Gastroesophageal sphincter (tissue), 4 donors: ENCODE measurements around the gene BMP2K. TPM values are rescaled to one million over a fixed set of nuclear protein-coding genes. Genes with fewer than 3 reads are reported as not detected.
"Not testable (repeated sequence)": the region's sequence is repeated elsewhere in the genome, so short reads cannot be mapped to it uniquely, and the experiment has no call there.

Experiments
- ATAC-seq: fragments of 150-250 bp; one replicate; pipeline ENCODE4 v1.9.1; 2016; ENCODE audit warnings: mild to moderate bottlenecking, moderate library complexity
- H3K27ac ChIP-seq, 4 donors: fragments of 200-600 bp; sonication (generic) in 3 of 4; 1 replicate in 3 of 4; 2 replicates in 1 of 4; pipeline ENCODE4 v1.5.1; 2016 to 2019
- H3K27me3 ChIP-seq: fragments of 200-600 bp; sonication (generic); one replicate; pipeline ENCODE4 v1.5.1; 2019
- H3K36me3 ChIP-seq, 2 donors: fragments of 200-600 bp; sonication (generic); one replicate each; pipeline ENCODE4 v1.5.1; 2019; ENCODE audit warnings: control low read depth in 1 of 2
- H3K4me1 ChIP-seq, 3 donors: fragments of 200-600 bp; sonication (generic); 1 replicate in 2 of 3; 2 replicates in 1 of 3; pipeline ENCODE4 v1.5.1; 2016 to 2019; ENCODE audit warnings: control low read depth in 2 of 3
- H3K4me3 ChIP-seq, 2 donors: fragments of 200-600 bp; sonication (generic); one replicate each; pipeline ENCODE4 v1.5.1; 2019; ENCODE audit warnings: mild to moderate bottlenecking in 1 of 2, moderate library complexity in 1 of 2
- H3K9me3 ChIP-seq, 3 donors: fragments of 200-600 bp; sonication (generic); one replicate each; pipeline ENCODE4 v1.5.1; 2017 to 2019; ENCODE audit warnings: control low read depth in 2 of 3
- CTCF ChIP-seq, 4 experiments: fragments of 200-600 bp in 2 of 4; fragments of 450-650 bp in 2 of 4; sonication (generic) in 1 of 4; IDR thresholded peaks; one replicate each; pipeline ENCODE4 v1.5.1; 2017 to 2019; ENCODE audit warnings: antibody characterized with exemption in 4 of 4, mild to moderate bottlenecking in 2 of 4, moderate library complexity in 2 of 4
- EP300 ChIP-seq: sonication (generic); formaldehyde crosslinking; IDR thresholded peaks from one replicate; pipeline ENCODE4 v1.6.1; 2017; ENCODE audit warnings: antibody characterized with exemption, mild to moderate bottlenecking
- POLR2A ChIP-seq, 2 donors: fragments of 450-650 bp; IDR thresholded peaks; one replicate each; pipeline ENCODE4 v1.6.1; 2017; ENCODE audit warnings: antibody characterized with exemption in 2 of 2, mild to moderate bottlenecking in 2 of 2, moderate library complexity in 1 of 2
- POLR2AphosphoS5 ChIP-seq: sonication (generic); formaldehyde crosslinking; IDR thresholded peaks from one replicate; pipeline ENCODE4 v1.6.1; 2017; ENCODE audit warnings: antibody characterized with exemption
- WGBS, 2 donors: methylation state at CpG; one replicate each; pipeline ENCODE4 v1.1.5; 2018; ENCODE audit warnings: low coverage in 1 of 2; 5-methylcytosine and 5-hydroxymethylcytosine counted together
- total RNA-seq, 4 donors: library from RNA; depleted of rRNA; stranded (reverse); fragments of >200 nt; gene quantifications; one replicate each; pipeline ENCODE4 v1.1.0, GENCODE V29; 2016

The BMP2K gene
- total RNA-seq, 4 donors from 2014 or later: 44.6 to 70.5 (median 48.7) TPM

DNA sequence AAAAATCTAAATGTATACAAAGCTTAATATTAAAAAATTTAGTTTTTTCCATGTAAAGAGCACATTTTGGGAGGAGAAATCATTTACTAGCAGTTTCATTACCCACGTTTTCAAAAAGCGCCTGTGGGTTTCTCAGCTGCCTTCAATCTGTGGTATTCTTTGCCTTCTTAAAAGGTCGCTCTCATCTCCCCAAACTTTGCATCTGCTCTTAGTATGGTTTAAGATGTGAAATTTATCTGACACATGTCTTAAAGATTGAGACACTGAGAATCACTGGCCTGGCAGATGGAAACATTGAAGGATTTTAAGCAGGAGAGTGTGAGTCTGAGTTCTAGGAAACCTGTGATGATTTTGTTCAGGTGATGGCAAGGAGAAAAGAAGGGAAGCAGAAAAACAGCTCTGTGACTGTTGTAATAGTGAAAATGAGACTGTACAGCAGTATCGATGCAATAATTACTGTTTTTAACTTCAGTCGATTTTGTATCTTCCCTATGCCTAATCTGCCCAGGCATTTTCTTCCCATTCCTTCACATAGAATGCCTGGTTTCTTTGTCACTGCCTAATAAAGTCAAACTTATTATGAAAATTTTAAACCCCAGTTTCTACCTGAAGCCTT is 87.2 kb downstream of the BMP2K start:
- Histone ChIP-seq H3K9me3 (no peaks in the 10 kb centered on the region), H3K4me3 (no peak overlapping the region), H3K27ac (peak overlapping the region in 1 of 4 donors; percentile 2), H3K27me3 (no peaks in the 10 kb centered on the region), H3K4me1 (peaks cover 0 to 7% (median 0%) of the 10 kb centered on the region in 3 donors), H3K36me3 (peaks cover 0 to 37% of the 10 kb centered on the region in 2 donors)
- WGBS, 2 donors: 82 to 85% methylated on average over 5 of the region's 5 CpGs
- TF ChIP-seq CTCF (IDR thresholded peaks at IDR 0.05) (no peak), POLR2AphosphoS5 (no peak), POLR2A (IDR thresholded peaks at IDR 0.05) (no peak), EP300 (no peak)
- no peak for ATAC-seq

DNA sequence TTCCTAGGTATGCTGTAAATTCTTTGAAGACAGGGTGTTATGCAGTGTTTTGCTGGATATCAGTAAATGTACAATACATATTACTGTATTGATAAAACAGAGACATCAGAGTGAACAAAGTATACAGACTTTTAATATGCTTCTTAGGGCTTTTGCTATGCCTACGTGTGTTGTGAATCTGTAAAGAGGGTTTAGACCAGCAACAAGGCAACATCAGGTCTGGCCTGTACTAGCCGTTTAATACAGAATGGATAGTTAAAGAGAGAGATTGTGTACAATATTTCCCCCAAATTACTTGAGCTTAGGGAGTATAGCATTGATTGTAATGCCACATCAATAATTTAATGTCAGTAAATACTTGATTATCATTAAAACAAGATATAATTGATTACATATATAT is 87.8 kb downstream of the BMP2K start:
- peaks cover 0 to 43% of the 10 kb centered on the region in 2 donors for H3K36me3 ChIP-seq
- H3K4me3 ChIP-seq: no peak overlapping the region
- H3K27ac ChIP-seq: peak overlapping the region in 1 of 4 donors; percentile 2
- TF ChIP-seq POLR2A (IDR thresholded peaks at IDR 0.05) (no peak), CTCF (IDR thresholded peaks at IDR 0.05) (no peak), EP300 (no peak)
- 54 to 61% methylated on average over 2 of the region's 2 CpGs for WGBS, 2 donors
- peaks cover 0 to 7% (median 0%) of the 10 kb centered on the region in 3 donors for H3K4me1 ChIP-seq
- no peak for ATAC-seq
- H3K27me3 ChIP-seq: no peaks in the 10 kb centered on the region
- no peaks in the 10 kb centered on the region for H3K9me3 ChIP-seq

DNA sequence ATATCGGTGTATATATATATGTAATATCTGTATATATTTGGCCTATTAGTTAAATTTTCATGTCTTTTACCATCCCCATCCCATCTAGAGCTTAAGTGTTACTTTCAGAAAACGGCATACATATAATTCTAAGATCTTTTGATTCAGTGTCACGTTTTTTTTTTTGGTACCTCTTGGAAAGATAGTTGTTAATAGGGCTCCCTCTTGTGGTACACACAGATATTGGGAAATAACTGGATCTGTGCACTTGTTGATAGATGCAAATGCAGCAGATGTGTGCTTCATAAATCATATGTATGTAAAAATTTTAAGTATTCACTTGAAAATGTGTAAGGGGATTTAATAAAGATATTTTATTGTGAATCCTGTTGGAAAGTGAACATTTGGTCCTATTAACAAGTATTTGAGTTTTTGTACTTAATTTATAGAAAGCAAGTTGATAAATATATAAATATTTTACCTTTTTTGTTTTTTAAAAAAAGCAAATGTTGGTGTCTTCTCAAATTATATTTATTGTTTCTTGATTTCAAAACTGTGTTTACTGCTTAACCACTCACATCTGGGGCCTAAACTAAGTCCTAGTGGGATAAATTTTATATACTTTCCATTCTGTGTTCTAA is 88.4 kb downstream of the BMP2K start:
- peaks cover 0 to 7% (median 0%) of the 10 kb centered on the region in 3 donors for H3K4me1 ChIP-seq
- no peak overlapping the region for H3K27ac ChIP-seq
- H3K36me3 ChIP-seq: peaks cover 0 to 47% of the 10 kb centered on the region in 2 donors
- TF ChIP-seq EP300 (no peak), CTCF (IDR thresholded peaks at IDR 0.05) (peak; percentile 69 to 85 (median 74)), POLR2AphosphoS5 (no peak)
- H3K27me3 ChIP-seq: no peaks in the 10 kb centered on the region
- no peaks in the 10 kb centered on the region for H3K9me3 ChIP-seq
- 33 to 37% methylated on average over 3 of the region's 3 CpGs for WGBS, 2 donors
- no peak for ATAC-seq
- no peak overlapping the region for H3K4me3 ChIP-seq

GRCh38 chr4:78865451-78865850 is 89.3 kb downstream of the BMP2K start:
- no peak for TF ChIP-seq CTCF (IDR thresholded peaks at IDR 0.05)
- TF ChIP-seq EP300: no peak
- no peak for TF ChIP-seq POLR2A (IDR thresholded peaks at IDR 0.05)
- TF ChIP-seq POLR2AphosphoS5: no peak
- no peak for ATAC-seq
- H3K9me3 ChIP-seq: no peaks in the 10 kb centered on the region
- no peaks in the 10 kb centered on the region for H3K27me3 ChIP-seq
- 61 to 100% methylated on average over 1 to 2 of the region's 2 CpGs for WGBS, 2 donors
- H3K36me3 ChIP-seq: peaks cover 0 to 45% of the 10 kb centered on the region in 2 donors
- H3K4me3 ChIP-seq: no peak overlapping the region
- H3K27ac ChIP-seq: no peak overlapping the region
- H3K4me1 ChIP-seq: peaks cover 0 to 7% (median 0%) of the 10 kb centered on the region in 3 donors

- not testable (repeated sequence) for ATAC-seq, H3K9me3 ChIP-seq, H3K27me3 ChIP-seq, H3K27ac ChIP-seq, H3K4me3 ChIP-seq, H3K4me1 ChIP-seq
- 70 to 94% methylated on average over 2 to 5 of the region's 5 CpGs for WGBS, 2 donors
- peaks cover 6 to 78% of the 10 kb centered on the region in 2 donors for H3K36me3 ChIP-seq
These were observed 92.6 kb downstream of the BMP2K start for GRCh38 chr4:78868712-78869111.
